ENCODE measurements around the gene AP3M1. TPM values are rescaled to one million over a fixed set of nuclear protein-coding genes. Genes with fewer than 3 reads are reported as not detected.

Gene AP3M1
- total RNA-seq, 2 donors from 2014 or later, result 47.2 to 53.5 TPM

GRCh38 chr10:74083304-74083703, 67.3 kb downstream of the AP3M1 start:
- Mint-ChIP-seq H3K27ac (no peak overlapping the region), H3K36me3 (ENCODE audit: low read depth) (peaks cover 43% of the 10 kb centered on the region)
- no peak overlapping the region for H3K27ac ChIP-seq (ENCODE audit: low read depth, low read length)

GRCh38 chr10:74081941-74082718, 68.5 kb downstream of the AP3M1 start:
- WGBS, 2 experiments (ENCODE audit: insufficient coverage in 1 of 2, insufficient read length in 1 of 2), result 69 to 95% methylated on average over 2 to 5 of the region's 5 CpGs
- Mint-ChIP-seq H3K27me3 (ENCODE audit: insufficient read depth) (no peaks in the 10 kb centered on the region), H3K36me3 (ENCODE audit: low read depth) (peaks cover 42% of the 10 kb centered on the region), H3K4me1 (peaks cover 39% of the 10 kb centered on the region), H3K4me3 (no peak overlapping the region), H3K9me3 (no peaks in the 10 kb centered on the region), H3K27ac (peak overlapping the region; percentile 7)
- Histone ChIP-seq H3K9ac (ENCODE audit: extremely low read depth, low read length, poor library complexity, severe bottlenecking) (no peak overlapping the region), H3K9me3 (ENCODE audit: control insufficient read depth, low read length) (no peaks in the 10 kb centered on the region), H3K27ac (ENCODE audit: low read depth, low read length) (no peak overlapping the region), H3K4me3 (ENCODE audit: low read length) (no peak overlapping the region), H3K4me1 (ENCODE audit: control insufficient read depth, insufficient read depth, low read length) (peaks cover 3% of the 10 kb centered on the region), H3K27me3 (ENCODE audit: control insufficient read depth, insufficient read depth, low read length, poor library complexity, severe bottlenecking) (no peaks in the 10 kb centered on the region), H3K36me3 (ENCODE audit: control insufficient read depth, insufficient read depth, low read length) (peaks cover 67% of the 10 kb centered on the region)
- no peak for TF ChIP-seq CTCF (conservative IDR thresholded peaks at IDR 0.05)
- no peak for DNase-seq

More at GRCh38 chr10:74083304-74083703, 67.3 kb downstream of the AP3M1 start:
- no peak overlapping the region for H3K4me3 ChIP-seq (ENCODE audit: low read length)
- TF ChIP-seq CTCF (conservative IDR thresholded peaks at IDR 0.05), result no peak
- H3K4me1 ChIP-seq (ENCODE audit: control insufficient read depth, insufficient read depth, low read length), result no peaks in the 10 kb centered on the region
- 95 to 100% methylated on average over 2 of the region's 2 CpGs for WGBS, 2 experiments (ENCODE audit: insufficient coverage in 1 of 2, insufficient read length in 1 of 2)
- H3K4me3 Mint-ChIP-seq, result no peak overlapping the region
- H3K9me3 Mint-ChIP-seq, result no peaks in the 10 kb centered on the region
- DNase-seq, result no peak
- no peaks in the 10 kb centered on the region for H3K27me3 Mint-ChIP-seq (ENCODE audit: insufficient read depth)
- H3K36me3 ChIP-seq (ENCODE audit: control insufficient read depth, insufficient read depth, low read length), result peaks cover 63% of the 10 kb centered on the region
- peaks cover 31% of the 10 kb centered on the region for H3K4me1 Mint-ChIP-seq
- H3K9me3 ChIP-seq (ENCODE audit: control insufficient read depth, low read length), result no peaks in the 10 kb centered on the region
- no peak overlapping the region for H3K9ac ChIP-seq (ENCODE audit: extremely low read depth, low read length, poor library complexity, severe bottlenecking)
- no peaks in the 10 kb centered on the region for H3K27me3 ChIP-seq (ENCODE audit: control insufficient read depth, insufficient read depth, low read length, poor library complexity, severe bottlenecking)

GRCh38 chr10:74081192-74081803, 69.3 kb downstream of the AP3M1 start:
- 70 to 72% methylated on average over 2 to 4 of the region's 4 CpGs for WGBS, 2 experiments (ENCODE audit: insufficient coverage in 1 of 2, insufficient read length in 1 of 2)
- DNase-seq, result peak; percentile 78
- Mint-ChIP-seq H3K9me3 (no peaks in the 10 kb centered on the region), H3K4me3 (no peak overlapping the region), H3K27ac (peak overlapping the region; percentile 85), H3K27me3 (ENCODE audit: insufficient read depth) (no peaks in the 10 kb centered on the region), H3K4me1 (peaks cover 40% of the 10 kb centered on the region), H3K36me3 (ENCODE audit: low read depth) (peaks cover 35% of the 10 kb centered on the region)
- Histone ChIP-seq H3K27ac (ENCODE audit: low read depth, low read length) (no peak overlapping the region), H3K27me3 (ENCODE audit: control insufficient read depth, insufficient read depth, low read length, poor library complexity, severe bottlenecking) (no peaks in the 10 kb centered on the region), H3K36me3 (ENCODE audit: control insufficient read depth, insufficient read depth, low read length) (peaks cover 70% of the 10 kb centered on the region), H3K4me3 (ENCODE audit: low read length) (no peak overlapping the region), H3K4me1 (ENCODE audit: control insufficient read depth, insufficient read depth, low read length) (peaks cover 3% of the 10 kb centered on the region), H3K9ac (ENCODE audit: extremely low read depth, low read length, poor library complexity, severe bottlenecking) (no peak overlapping the region), H3K9me3 (ENCODE audit: control insufficient read depth, low read length) (no peaks in the 10 kb centered on the region)
- TF ChIP-seq CTCF (conservative IDR thresholded peaks at IDR 0.05), result peak; percentile 83
